GM20000 (cell line): ENCODE data around the gene KIAA1328.
A peak's percentile ranks its signal among the peaks of the same experiment; 100 is the strongest.

Source experiments
- DNase-seq: peaks from one replicate; pipeline ENCODE4 v3.0.0; 2012; ENCODE audit warnings: low spot score
- TF ChIP-seq, protein P1 (sequence below): IDR thresholded peaks from 2 replicates; pipeline ENCODE4 v1.5.1; 2012; ENCODE audit warnings: mild to moderate bottlenecking, control low read depth; ENCODE audit errors: extremely low read depth, missing control alignments

KIAA1328 gene

DNA sequence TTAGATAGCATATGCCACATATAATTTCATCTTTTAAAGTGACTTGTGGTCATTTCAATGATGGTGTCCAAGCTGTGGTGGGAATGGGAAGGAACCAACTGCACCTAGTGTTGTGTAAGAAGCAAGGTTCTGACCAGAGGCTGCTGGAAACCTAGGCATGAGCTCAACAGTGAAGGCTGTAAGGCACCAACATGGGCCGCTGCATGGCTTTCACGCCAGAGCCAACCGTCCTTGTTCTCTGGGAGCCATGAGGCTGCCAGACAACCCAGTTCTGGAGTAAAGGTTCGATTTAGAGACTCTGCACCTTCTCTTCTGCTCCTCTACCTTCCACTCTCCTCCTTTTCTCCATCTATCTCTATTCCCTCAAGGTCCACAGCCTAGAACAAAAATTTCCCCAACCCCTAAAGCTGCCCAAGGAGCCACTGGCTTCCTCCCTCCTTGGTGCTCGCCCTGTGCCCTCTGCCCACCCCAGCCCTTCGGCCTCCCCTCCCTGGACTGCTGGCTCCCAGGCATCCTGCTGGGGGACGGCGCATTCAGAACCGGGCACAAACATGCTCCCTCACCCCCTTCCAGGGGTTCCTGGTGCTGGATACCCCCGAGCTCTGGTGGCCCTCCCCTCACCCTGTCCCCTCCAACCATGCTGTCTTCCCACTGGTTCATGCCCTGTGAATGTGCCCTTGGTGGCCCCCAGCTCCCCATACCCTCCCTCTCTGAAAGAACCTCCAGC lies 431.6 kb downstream of the KIAA1328 start:
- TF ChIP-seq, protein P1, sequence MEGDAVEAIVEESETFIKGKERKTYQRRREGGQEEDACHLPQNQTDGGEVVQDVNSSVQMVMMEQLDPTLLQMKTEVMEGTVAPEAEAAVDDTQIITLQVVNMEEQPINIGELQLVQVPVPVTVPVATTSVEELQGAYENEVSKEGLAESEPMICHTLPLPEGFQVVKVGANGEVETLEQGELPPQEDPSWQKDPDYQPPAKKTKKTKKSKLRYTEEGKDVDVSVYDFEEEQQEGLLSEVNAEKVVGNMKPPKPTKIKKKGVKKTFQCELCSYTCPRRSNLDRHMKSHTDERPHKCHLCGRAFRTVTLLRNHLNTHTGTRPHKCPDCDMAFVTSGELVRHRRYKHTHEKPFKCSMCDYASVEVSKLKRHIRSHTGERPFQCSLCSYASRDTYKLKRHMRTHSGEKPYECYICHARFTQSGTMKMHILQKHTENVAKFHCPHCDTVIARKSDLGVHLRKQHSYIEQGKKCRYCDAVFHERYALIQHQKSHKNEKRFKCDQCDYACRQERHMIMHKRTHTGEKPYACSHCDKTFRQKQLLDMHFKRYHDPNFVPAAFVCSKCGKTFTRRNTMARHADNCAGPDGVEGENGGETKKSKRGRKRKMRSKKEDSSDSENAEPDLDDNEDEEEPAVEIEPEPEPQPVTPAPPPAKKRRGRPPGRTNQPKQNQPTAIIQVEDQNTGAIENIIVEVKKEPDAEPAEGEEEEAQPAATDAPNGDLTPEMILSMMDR, result no peak
- no peak for DNase-seq

DNA sequence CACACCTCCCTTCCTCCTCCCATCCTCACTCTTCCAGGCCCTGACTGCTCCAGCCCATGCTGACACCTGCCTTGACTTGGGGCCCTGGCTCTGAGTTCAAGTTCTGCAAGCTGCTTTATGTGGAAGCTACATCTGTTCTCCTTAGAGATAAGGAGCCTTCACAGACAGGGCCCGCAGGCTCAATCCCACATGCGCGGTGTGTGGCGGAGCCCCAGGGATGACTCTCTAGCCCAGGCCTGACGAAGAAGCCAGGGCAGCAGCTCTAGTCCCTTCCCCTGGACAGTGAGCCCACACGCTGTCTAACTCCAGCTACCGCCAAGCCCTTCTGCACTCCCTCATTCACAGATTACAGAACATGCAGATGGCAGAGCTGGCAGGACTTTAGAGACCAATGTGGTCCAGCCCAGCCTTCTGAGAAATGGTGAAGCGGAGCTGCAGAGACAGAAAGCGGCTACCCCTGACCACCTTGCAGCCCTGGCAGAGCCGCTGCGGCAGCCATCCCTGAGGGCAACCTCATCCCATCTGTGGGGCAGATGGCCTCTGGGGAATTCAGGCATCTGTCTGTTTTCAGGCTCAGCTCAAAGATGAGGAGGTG lies 432.4 kb downstream of the KIAA1328 start:
- DNase-seq, result no peak
- TF ChIP-seq, protein P1, result no peak

DNA sequence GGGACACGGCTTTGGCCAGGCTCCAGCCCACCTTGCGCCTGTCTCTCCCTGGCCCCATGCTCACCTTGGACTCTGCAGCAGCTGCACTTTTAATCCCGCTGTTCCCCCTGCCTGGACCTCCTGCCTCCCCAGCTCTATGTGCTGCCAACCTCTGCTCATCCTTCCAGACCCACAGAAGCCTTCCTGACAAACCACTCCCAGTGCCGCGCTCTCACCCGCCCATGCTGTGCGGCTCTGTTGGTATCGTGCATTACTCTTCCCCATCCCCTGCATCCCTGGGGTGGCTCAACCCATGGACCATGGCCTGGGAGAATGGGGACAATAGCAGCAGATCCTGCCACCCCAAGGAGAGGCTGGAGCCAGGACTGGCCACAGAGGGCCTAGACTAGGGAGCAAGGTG lies 433.1 kb downstream of the KIAA1328 start:
- no peak for DNase-seq
- TF ChIP-seq, protein P1, result no peak

DNA sequence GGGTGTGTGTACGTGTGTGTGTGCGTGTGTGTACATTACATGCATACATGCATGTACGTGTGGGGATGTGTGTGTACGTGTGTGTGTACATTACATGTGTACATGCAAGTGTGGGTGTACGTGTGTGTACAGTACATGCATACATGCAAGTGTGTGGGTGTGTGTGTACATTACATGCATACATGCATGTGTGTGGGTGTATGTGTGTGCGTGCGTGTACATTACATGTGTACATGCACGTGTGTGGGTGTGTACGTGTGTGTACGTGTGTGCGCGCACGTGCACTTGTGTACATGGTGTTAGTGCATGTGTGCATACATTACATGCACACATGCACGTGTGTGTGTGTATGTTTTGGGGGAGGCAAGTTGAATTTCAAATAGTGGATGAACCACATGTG lies 436.0 kb downstream of the KIAA1328 start:
- DNase-seq, result no peak
- TF ChIP-seq, protein P1, result no peak

DNA sequence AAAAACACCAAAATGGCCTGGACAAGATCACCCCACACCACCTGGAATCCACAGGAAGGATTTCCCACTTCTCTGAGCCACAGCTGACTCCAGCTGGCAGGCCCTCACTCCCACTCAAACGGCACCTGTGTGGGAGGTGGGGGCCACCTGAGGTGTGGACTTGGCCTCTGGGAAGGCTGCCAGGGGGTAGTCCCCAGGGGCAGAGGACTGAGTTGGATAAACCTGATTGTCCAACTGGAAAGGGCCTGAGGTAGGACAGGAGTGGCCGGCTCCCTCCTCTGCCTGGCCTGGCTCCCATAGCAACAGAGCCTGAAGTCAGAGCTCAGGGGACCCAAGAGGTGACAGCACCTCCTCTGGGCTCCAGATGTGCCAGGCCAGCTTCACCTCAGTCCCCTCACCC lies 436.5 kb downstream of the KIAA1328 start:
- no peak for DNase-seq
- TF ChIP-seq, protein P1, result no peak

DNA sequence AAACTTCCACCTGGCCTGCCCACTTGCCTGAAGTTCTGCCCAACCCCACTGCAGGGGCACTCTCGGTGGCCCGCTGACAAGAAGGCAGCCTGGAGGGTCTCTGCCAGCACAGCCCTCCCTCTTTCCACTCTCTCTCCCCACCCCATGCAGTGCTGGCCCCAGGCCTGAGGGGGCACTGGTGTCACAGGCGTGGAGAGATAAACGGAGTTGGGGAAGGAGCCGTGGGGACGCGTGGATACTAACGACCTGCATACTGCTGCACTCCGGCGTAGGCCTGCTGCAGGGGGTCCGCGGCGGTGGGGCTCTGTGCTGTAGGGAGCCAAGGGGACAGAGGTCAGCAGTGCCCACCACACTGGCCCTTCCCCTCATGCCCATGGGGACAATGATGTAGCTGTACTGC lies 437.4 kb downstream of the KIAA1328 start:
- DNase-seq, result no peak

More for the DNA sequence above, 437.4 kb downstream of the KIAA1328 start:
- TF ChIP-seq, protein P1, result peak; percentile 17
